Measurements from ENCODE around the gene DAP.

Gene DAP

GRCh38 chr5:10757922-10758555 lies 3.0 kb downstream of the DAP start:
- Histone ChIP-seq H3K9me3 (ENCODE audit: control insufficient read depth, insufficient read depth, low read length) (no peaks in the 10 kb centered on the region), H3K36me3 (ENCODE audit: control insufficient read depth, insufficient read depth, low read length) (no peaks in the 10 kb centered on the region), H3K27me3 (ENCODE audit: control insufficient read depth, insufficient read depth, low read length) (peaks cover 5% of the 10 kb centered on the region), H3K9ac (ENCODE audit: low read depth, low read length) (no peak overlapping the region), H3K4me1 (ENCODE audit: control insufficient read depth, insufficient read depth, low read length) (peaks cover 9% of the 10 kb centered on the region), H3K4me3 (ENCODE audit: low read depth, low read length) (no peak overlapping the region)

GRCh38 chr5:10757043-10757442 lies 4.0 kb downstream of the DAP start:
- Histone ChIP-seq H3K4me1 (ENCODE audit: control insufficient read depth, insufficient read depth, low read length) (peaks cover 5% of the 10 kb centered on the region), H3K27me3 (ENCODE audit: control insufficient read depth, insufficient read depth, low read length) (no peaks in the 10 kb centered on the region), H3K4me3 (ENCODE audit: low read depth, low read length) (no peak overlapping the region), H3K9ac (ENCODE audit: low read depth, low read length) (peak overlapping the region; percentile 32), H3K36me3 (ENCODE audit: control insufficient read depth, insufficient read depth, low read length) (peaks cover 5% of the 10 kb centered on the region), H3K9me3 (ENCODE audit: control insufficient read depth, insufficient read depth, low read length) (no peaks in the 10 kb centered on the region)

GRCh38 chr5:10756549-10756948 lies 4.5 kb downstream of the DAP start:
- no peak overlapping the region for H3K9ac ChIP-seq (ENCODE audit: low read depth, low read length)
- H3K4me1 ChIP-seq (ENCODE audit: control insufficient read depth, insufficient read depth, low read length): peaks cover 3% of the 10 kb centered on the region
- H3K36me3 ChIP-seq (ENCODE audit: control insufficient read depth, insufficient read depth, low read length): peaks cover 5% of the 10 kb centered on the region

GRCh38 chr5:10753178-10753577 lies 7.9 kb downstream of the DAP start:
- Histone ChIP-seq H3K36me3 (ENCODE audit: control insufficient read depth, insufficient read depth, low read length) (peaks cover 6% of the 10 kb centered on the region), H3K4me3 (ENCODE audit: low read depth, low read length) (no peak overlapping the region), H3K4me1 (ENCODE audit: control insufficient read depth, insufficient read depth, low read length) (no peaks in the 10 kb centered on the region), H3K9ac (ENCODE audit: low read depth, low read length) (no peak overlapping the region), H3K27me3 (ENCODE audit: control insufficient read depth, insufficient read depth, low read length) (no peaks in the 10 kb centered on the region), H3K9me3 (ENCODE audit: control insufficient read depth, insufficient read depth, low read length) (no peaks in the 10 kb centered on the region)

More at GRCh38 chr5:10756549-10756948, 4.5 kb downstream of the DAP start:
- H3K4me3 ChIP-seq (ENCODE audit: low read depth, low read length): no peak overlapping the region
- H3K9me3 ChIP-seq (ENCODE audit: control insufficient read depth, insufficient read depth, low read length): no peaks in the 10 kb centered on the region
- H3K27me3 ChIP-seq (ENCODE audit: control insufficient read depth, insufficient read depth, low read length): no peaks in the 10 kb centered on the region

GRCh38 chr5:10752451-10752850 lies 8.6 kb downstream of the DAP start:
- Histone ChIP-seq H3K27me3 (ENCODE audit: control insufficient read depth, insufficient read depth, low read length) (no peaks in the 10 kb centered on the region), H3K9ac (ENCODE audit: low read depth, low read length) (no peak overlapping the region), H3K4me3 (ENCODE audit: low read depth, low read length) (no peak overlapping the region), H3K9me3 (ENCODE audit: control insufficient read depth, insufficient read depth, low read length) (no peaks in the 10 kb centered on the region), H3K36me3 (ENCODE audit: control insufficient read depth, insufficient read depth, low read length) (peaks cover 10% of the 10 kb centered on the region), H3K4me1 (ENCODE audit: control insufficient read depth, insufficient read depth, low read length) (no peaks in the 10 kb centered on the region)

- Histone ChIP-seq H3K9me3 (ENCODE audit: control insufficient read depth, insufficient read depth, low read length) (no peaks in the 10 kb centered on the region), H3K36me3 (ENCODE audit: control insufficient read depth, insufficient read depth, low read length) (peaks cover 16% of the 10 kb centered on the region), H3K4me1 (ENCODE audit: control insufficient read depth, insufficient read depth, low read length) (no peaks in the 10 kb centered on the region), H3K9ac (ENCODE audit: low read depth, low read length) (no peak overlapping the region), H3K4me3 (ENCODE audit: low read depth, low read length) (no peak overlapping the region), H3K27me3 (ENCODE audit: control insufficient read depth, insufficient read depth, low read length) (no peaks in the 10 kb centered on the region)
Observed at GRCh38 chr5:10750909-10751308, 10.1 kb downstream of the DAP start.

- Histone ChIP-seq H3K4me1 (ENCODE audit: control insufficient read depth, insufficient read depth, low read length) (no peaks in the 10 kb centered on the region), H3K4me3 (ENCODE audit: low read depth, low read length) (no peak overlapping the region), H3K36me3 (ENCODE audit: control insufficient read depth, insufficient read depth, low read length) (peaks cover 15% of the 10 kb centered on the region)
Observed at GRCh38 chr5:10747678-10748622, 13.1 kb downstream of the DAP start.

GRCh38 chr5:10746711-10747110 lies 14.3 kb downstream of the DAP start:
- Histone ChIP-seq H3K27me3 (ENCODE audit: control insufficient read depth, insufficient read depth, low read length) (no peaks in the 10 kb centered on the region), H3K36me3 (ENCODE audit: control insufficient read depth, insufficient read depth, low read length) (peaks cover 14% of the 10 kb centered on the region), H3K9ac (ENCODE audit: low read depth, low read length) (no peak overlapping the region), H3K4me3 (ENCODE audit: low read depth, low read length) (no peak overlapping the region), H3K9me3 (ENCODE audit: control insufficient read depth, insufficient read depth, low read length) (no peaks in the 10 kb centered on the region), H3K4me1 (ENCODE audit: control insufficient read depth, insufficient read depth, low read length) (no peaks in the 10 kb centered on the region)

More at GRCh38 chr5:10747678-10748622, 13.1 kb downstream of the DAP start:
- H3K9me3 ChIP-seq (ENCODE audit: control insufficient read depth, insufficient read depth, low read length): no peaks in the 10 kb centered on the region
- H3K27me3 ChIP-seq (ENCODE audit: control insufficient read depth, insufficient read depth, low read length): no peaks in the 10 kb centered on the region
- no peak overlapping the region for H3K9ac ChIP-seq (ENCODE audit: low read depth, low read length)

- H3K4me1 ChIP-seq (ENCODE audit: control insufficient read depth, insufficient read depth, low read length): no peaks in the 10 kb centered on the region
- no peak overlapping the region for H3K9ac ChIP-seq (ENCODE audit: low read depth, low read length)
- peaks cover 14% of the 10 kb centered on the region for H3K36me3 ChIP-seq (ENCODE audit: control insufficient read depth, insufficient read depth, low read length)
- H3K9me3 ChIP-seq (ENCODE audit: control insufficient read depth, insufficient read depth, low read length): no peaks in the 10 kb centered on the region
- no peaks in the 10 kb centered on the region for H3K27me3 ChIP-seq (ENCODE audit: control insufficient read depth, insufficient read depth, low read length)
- no peak overlapping the region for H3K4me3 ChIP-seq (ENCODE audit: low read depth, low read length)
Observed at GRCh38 chr5:10745133-10745532, 15.9 kb downstream of the DAP start.

- Histone ChIP-seq H3K4me1 (ENCODE audit: control insufficient read depth, insufficient read depth, low read length) (no peaks in the 10 kb centered on the region), H3K4me3 (ENCODE audit: low read depth, low read length) (no peak overlapping the region), H3K27me3 (ENCODE audit: control insufficient read depth, insufficient read depth, low read length) (no peaks in the 10 kb centered on the region), H3K9me3 (ENCODE audit: control insufficient read depth, insufficient read depth, low read length) (no peaks in the 10 kb centered on the region), H3K9ac (ENCODE audit: low read depth, low read length) (no peak overlapping the region), H3K36me3 (ENCODE audit: control insufficient read depth, insufficient read depth, low read length) (peaks cover 14% of the 10 kb centered on the region)
Observed at GRCh38 chr5:10744681-10745080, 16.4 kb downstream of the DAP start.

- H3K27me3 ChIP-seq (ENCODE audit: control insufficient read depth, insufficient read depth, low read length): no peaks in the 10 kb centered on the region
- no peak overlapping the region for H3K9ac ChIP-seq (ENCODE audit: low read depth, low read length)
- no peak overlapping the region for H3K4me3 ChIP-seq (ENCODE audit: low read depth, low read length)
- H3K9me3 ChIP-seq (ENCODE audit: control insufficient read depth, insufficient read depth, low read length): no peaks in the 10 kb centered on the region
- no peaks in the 10 kb centered on the region for H3K4me1 ChIP-seq (ENCODE audit: control insufficient read depth, insufficient read depth, low read length)
- H3K36me3 ChIP-seq (ENCODE audit: control insufficient read depth, insufficient read depth, low read length): peaks cover 16% of the 10 kb centered on the region
Observed at GRCh38 chr5:10743951-10744350, 17.1 kb downstream of the DAP start.

GRCh38 chr5:10743526-10743925 lies 17.5 kb downstream of the DAP start:
- Histone ChIP-seq H3K27me3 (ENCODE audit: control insufficient read depth, insufficient read depth, low read length) (no peaks in the 10 kb centered on the region), H3K36me3 (ENCODE audit: control insufficient read depth, insufficient read depth, low read length) (peaks cover 16% of the 10 kb centered on the region), H3K9me3 (ENCODE audit: control insufficient read depth, insufficient read depth, low read length) (no peaks in the 10 kb centered on the region), H3K4me1 (ENCODE audit: control insufficient read depth, insufficient read depth, low read length) (no peaks in the 10 kb centered on the region), H3K4me3 (ENCODE audit: low read depth, low read length) (no peak overlapping the region), H3K9ac (ENCODE audit: low read depth, low read length) (no peak overlapping the region)
